RCC 7860 (cell line): ENCODE measurements around the gene FAM83C.

Source experiments
- DNase-seq: peaks from one replicate; pipeline ENCODE4 v3.0.0-alpha.2; 2015; ENCODE audit warnings: low spot score
- FAIRE-seq: peaks from 2 replicates; lab custom pipeline; 2012; peaks lifted over from hg19 to GRCh38; lab: Jason Lieb, UNC

Gene FAM83C

GRCh38 chr20:35284992-35285805 lies 7.0 kb downstream of the FAM83C start:
- DNase-seq = no peak
- FAIRE-seq = no peak

GRCh38 chr20:35284267-35284991 lies 7.8 kb downstream of the FAM83C start, which contains the start of gene EIF6:
TSS of gene EIF6 (minus strand) at chr20:35284772. CDS start at chr20:35284487, 285 bp downstream.
- DNase-seq (peak; percentile 82), FAIRE-seq (peak; percentile 30)

GRCh38 chr20:35283441-35284266 lies 8.6 kb downstream of the FAM83C start:
- DNase-seq = peak; percentile 25
- FAIRE-seq = no peak

GRCh38 chr20:35281506-35282101 lies 10.6 kb downstream of the FAM83C start:
- DNase-seq (no peak), FAIRE-seq (no peak)

GRCh38 chr20:35280523-35280922 lies 11.7 kb downstream of the FAM83C start:
- DNase-seq (no peak), FAIRE-seq (no peak)

- no peak for DNase-seq
- FAIRE-seq = no peak
Observed at GRCh38 chr20:35279533-35280174, 12.6 kb downstream of the FAM83C start.

- DNase-seq (no peak), FAIRE-seq (no peak)
Observed at GRCh38 chr20:35279040-35279439, 13.2 kb downstream of the FAM83C start.

- peak; percentile 77 for DNase-seq
- FAIRE-seq = no peak
Observed at GRCh38 chr20:35277531-35278395, 14.5 kb downstream of the FAM83C start, which contains the start of gene MMP24OS. TSS of gene MMP24OS (minus strand) at chr20:35278122. CDS start at chr20:35277929, 193 bp downstream.

- no peak for FAIRE-seq
- DNase-seq = no peak
Observed at GRCh38 chr20:35277127-35277526, 15.1 kb downstream of the FAM83C start.

- no peak for FAIRE-seq
Observed at GRCh38 chr20:35276408-35276807, 15.8 kb downstream of the FAM83C start.

GRCh38 chr20:35275741-35276251 lies 16.4 kb downstream of the FAM83C start:
- FAIRE-seq (no peak), DNase-seq (no peak)

More at GRCh38 chr20:35276408-35276807, 15.8 kb downstream of the FAM83C start:
- no peak for DNase-seq

GRCh38 chr20:35274172-35275092 lies 17.8 kb downstream of the FAM83C start:
- FAIRE-seq = no peak

GRCh38 chr20:35273449-35274171 lies 18.6 kb downstream of the FAM83C start:
- FAIRE-seq (no peak), DNase-seq (no peak)

More at GRCh38 chr20:35274172-35275092, 17.8 kb downstream of the FAM83C start:
- DNase-seq = no peak

GRCh38 chr20:35271904-35272303 lies 20.3 kb downstream of the FAM83C start:
- FAIRE-seq (peak; percentile 73), DNase-seq (peak; percentile 66)

GRCh38 chr20:35271073-35271882 lies 20.9 kb downstream of the FAM83C start:
- DNase-seq (no peak), FAIRE-seq (no peak)
